H1 (cell line): ENCODE data around the gene ZBTB18. TPM values are rescaled to one million over a fixed set of nuclear protein-coding genes. Genes with fewer than 3 reads are reported as not detected.
A peak's percentile ranks its signal among the peaks of the same experiment; 100 is the strongest.

Experiments used
- CTCF ChIA-PET: fragments of 300-600 bp; sonication (Branson Sonifier 250); formaldehyde crosslinking; loops from one replicate; lab custom pipeline; 2021; ENCODE audit not compliant: partially characterized antibody; lab: Charles Lee
- POLR2A ChIA-PET: fragments of 300-600 bp; sonication (Branson Sonifier 250); formaldehyde crosslinking; loops from one replicate; lab custom pipeline; 2021; ENCODE audit warnings: inconsistent platforms; ENCODE audit not compliant: partially characterized antibody; lab: Charles Lee
- DNase-seq, 2 experiments: peaks; one replicate each; pipeline versions ENCODE4 v3.0.0 to v3.0.0-alpha.2; 2010 to 2022; ENCODE audit warnings: low spot score in 2 of 2, low read depth in 1 of 2, mixed read lengths in 1 of 2
- FAIRE-seq: peaks from 2 replicates; lab custom pipeline; 2011; peaks lifted over from hg19 to GRCh38; lab: Jason Lieb, UNC
- H2AFZ ChIP-seq: 2 replicates; pipeline ENCODE4 v1.8.1; 2012; ENCODE audit warnings: low read length, inconsistent platforms
- H2AK5ac ChIP-seq: 2 replicates; pipeline ENCODE4 v1.6.1; 2013; ENCODE audit warnings: low read depth, low read length
- H2BK120ac ChIP-seq: replicated peaks from 2 replicates; pipeline ENCODE3; 2013; ENCODE audit warnings: low read depth, low read length, inconsistent platforms
- H2BK12ac ChIP-seq: 2 replicates; pipeline ENCODE4 v1.6.1; 2013; ENCODE audit warnings: low read depth, low read length
- H2BK15ac ChIP-seq: 2 replicates; pipeline ENCODE4 v1.6.1; 2013; ENCODE audit warnings: low read length
- H2BK20ac ChIP-seq: 2 replicates; pipeline ENCODE4 v1.6.1; 2013; ENCODE audit warnings: low read length
- H2BK5ac ChIP-seq: 2 replicates; pipeline ENCODE4 v1.6.1; 2013; ENCODE audit warnings: low read depth, low read length
- H3K14ac ChIP-seq: 2 replicates; pipeline ENCODE4 v1.6.1; 2013; ENCODE audit warnings: inconsistent platforms; ENCODE audit not compliant: insufficient read length
- H3K18ac ChIP-seq: 2 replicates; pipeline ENCODE4 v1.6.1; 2013; ENCODE audit warnings: low read length; ENCODE audit errors: extremely low read depth
- H3K23ac ChIP-seq: 2 replicates; pipeline ENCODE4 v1.6.1; 2013; ENCODE audit warnings: inconsistent platforms; ENCODE audit not compliant: insufficient read length
- H3K23me2 ChIP-seq: 2 replicates; pipeline ENCODE4 v1.6.1; 2013; ENCODE audit warnings: low read depth, low read length
- H3K27ac ChIP-seq: 2 replicates; pipeline ENCODE4 v1.6.1; 2011; ENCODE audit warnings: low read depth, low read length, inconsistent platforms
- H3K27me3 ChIP-seq, 4 experiments: replicated peaks in 1 of 4; 1 replicate in 1 of 4; 2 replicates in 3 of 4; pipeline versions ENCODE4 v1.6.1 to v1.8.1; 2011 to 2013; ENCODE audit warnings: low read length in 3 of 4, mild to moderate bottlenecking in 3 of 4, inconsistent platforms in 2 of 4, mixed read lengths in 2 of 4, moderate library complexity in 1 of 4; ENCODE audit not compliant: control insufficient read depth in 3 of 4, insufficient read depth in 3 of 4; ENCODE audit errors: extremely low read depth in 1 of 4
- H3K36me3 ChIP-seq, 4 experiments: 2 replicates each; pipeline versions ENCODE4 v1.6.1 to v1.8.1; 2011 to 2013; ENCODE audit warnings: mild to moderate bottlenecking in 4 of 4, low read length in 3 of 4, moderate library complexity in 2 of 4, control low read depth in 1 of 4, inconsistent platforms in 1 of 4; ENCODE audit not compliant: insufficient read depth in 4 of 4, control insufficient read depth in 2 of 4
- H3K4ac ChIP-seq: replicated peaks from 2 replicates; pipeline ENCODE3; 2013; ENCODE audit warnings: low read length, low read depth, mixed read lengths, inconsistent platforms; ENCODE audit not compliant: insufficient read length
- H3K4me1 ChIP-seq, 4 experiments: replicated peaks in 1 of 4; 1 replicate in 1 of 4; 2 replicates in 3 of 4; pipeline versions ENCODE4 v1.6.1 to v1.8.1; 2011 to 2013; ENCODE audit warnings: low read length in 3 of 4, inconsistent platforms in 2 of 4, mixed read lengths in 1 of 4; ENCODE audit not compliant: insufficient read depth in 4 of 4, control insufficient read depth in 3 of 4
- H3K4me2 ChIP-seq, 2 experiments: 2 replicates each; pipeline versions ENCODE4 v1.6.1 to v1.8.1; 2011 to 2013; ENCODE audit warnings: low read depth in 2 of 2, low read length in 2 of 2, control low read depth in 1 of 2, inconsistent platforms in 1 of 2, mild to moderate bottlenecking in 1 of 2; ENCODE audit not compliant: insufficient read depth in 1 of 2
- H3K4me3 ChIP-seq, 4 experiments: fragments of 200-600, 300-600 bp in 1 of 4; sonication (generic), shearing (Covaris generic), sonication (Bioruptor Twin) in 1 of 4; 2 replicates each; pipeline versions ENCODE4 v1.5.1 to v1.8.1; 2011 to 2016; ENCODE audit warnings: low read length in 4 of 4, low read depth in 3 of 4, control low read depth in 2 of 4, inconsistent platforms in 2 of 4, mild to moderate bottlenecking in 2 of 4, mixed read lengths in 1 of 4, moderate library complexity in 1 of 4; ENCODE audit not compliant: insufficient read depth in 2 of 4; ENCODE audit errors: extremely low read depth in 1 of 4
- H3K56ac ChIP-seq: replicated peaks from 2 replicates; pipeline ENCODE3; 2013; ENCODE audit warnings: low read depth, mild to moderate bottlenecking, mixed read lengths, low read length, inconsistent platforms; ENCODE audit not compliant: insufficient read length
- H3K79me1 ChIP-seq: 2 replicates; pipeline ENCODE4 v1.6.1; 2013; ENCODE audit warnings: low read depth, low read length, control low read depth
- H3K79me2 ChIP-seq, 2 experiments: 2 replicates each; pipeline versions ENCODE4 v1.6.1 to v1.8.1; 2012 to 2013; ENCODE audit warnings: low read length in 2 of 2, mild to moderate bottlenecking in 2 of 2, inconsistent platforms in 1 of 2; ENCODE audit not compliant: insufficient read depth in 2 of 2, control insufficient read depth in 1 of 2
- H3K9ac ChIP-seq, 4 experiments: replicated peaks in 1 of 4; 1 replicate in 1 of 4; 2 replicates in 3 of 4; pipeline versions ENCODE4 v1.6.1 to v1.8.1; 2011 to 2013; ENCODE audit warnings: low read depth in 3 of 4, low read length in 3 of 4, control low read depth in 2 of 4, mild to moderate bottlenecking in 2 of 4, moderate library complexity in 2 of 4, inconsistent platforms in 1 of 4; ENCODE audit errors: extremely low read depth in 1 of 4
- H3K9me3 ChIP-seq, 2 experiments: 2 replicates each; pipeline versions ENCODE4 v1.6.1 to v1.8.1; 2012 to 2013; ENCODE audit warnings: mild to moderate bottlenecking in 2 of 2, moderate library complexity in 2 of 2, control low read depth in 1 of 2, inconsistent platforms in 1 of 2, low read depth in 1 of 2, low read length in 1 of 2, mixed read lengths in 1 of 2; ENCODE audit not compliant: insufficient read depth in 2 of 2
- H4K20me1 ChIP-seq, 2 experiments: replicated peaks in 1 of 2; 2 replicates each; pipeline versions ENCODE3 to v1.8.1; 2011 to 2013; ENCODE audit warnings: inconsistent platforms in 2 of 2, low read length in 2 of 2, mild to moderate bottlenecking in 1 of 2; ENCODE audit not compliant: insufficient read depth in 2 of 2, control insufficient read depth in 1 of 2
- H4K5ac ChIP-seq: 2 replicates; pipeline ENCODE4 v1.6.1; 2013; ENCODE audit warnings: low read length, low read depth, mixed read lengths, inconsistent platforms; ENCODE audit not compliant: insufficient read length
- H4K8ac ChIP-seq: 2 replicates; pipeline ENCODE4 v1.8.0; 2013; ENCODE audit warnings: mild to moderate bottlenecking, moderate library complexity, low read length, inconsistent platforms; ENCODE audit not compliant: insufficient read depth; ENCODE audit errors: extremely low read depth
- H4K91ac ChIP-seq: replicated peaks from 2 replicates; pipeline ENCODE3; 2013; ENCODE audit warnings: low read length, mixed read lengths, inconsistent platforms; ENCODE audit not compliant: insufficient read length
- HDAC2 ChIP-seq, 2 experiments: fragments of 300-600 bp in 1 of 2; sonication (generic) in 1 of 2; IDR thresholded peaks; 2 replicates each; pipeline ENCODE4 v1.6.1; 2011 to 2012; ENCODE audit warnings: low read depth in 2 of 2, low read length in 2 of 2, mild to moderate bottlenecking in 2 of 2, moderate library complexity in 2 of 2, borderline replicate concordance in 1 of 2, inconsistent platforms in 1 of 2
- JUN ChIP-seq: IDR thresholded peaks from 2 replicates; pipeline ENCODE4 v1.6.1; 2011; ENCODE audit warnings: low read depth, mild to moderate bottlenecking, improper control_type of control experiment, low read length
- KDM4A ChIP-seq: IDR thresholded peaks from one replicate; pipeline ENCODE4 v1.7.1; 2012; ENCODE audit warnings: low read depth, mild to moderate bottlenecking, moderate library complexity, low read length, inconsistent platforms; ENCODE audit not compliant: severe bottlenecking
- RBBP5 ChIP-seq: IDR thresholded peaks from 2 replicates; pipeline ENCODE4 v1.7.1; 2012; ENCODE audit warnings: low read depth, mild to moderate bottlenecking, inconsistent platforms, low read length, moderate library complexity, borderline replicate concordance
- RFX5 ChIP-seq: IDR thresholded peaks from 2 replicates; pipeline ENCODE4 v1.6.1; 2011; ENCODE audit warnings: low read depth, low read length, improper control_type of control experiment, borderline replicate concordance
- TAF1 ChIP-seq: IDR thresholded peaks from 2 replicates; pipeline ENCODE4 v1.6.1; 2011; ENCODE audit warnings: mild to moderate bottlenecking, low read depth, low read length
- WGBS, 2 experiments: shearing (Covaris generic) in 1 of 2; methylation state at CpG; one replicate each; pipeline versions ENCODE4 v1.1.6 to v1.1.7; 2013 to 2015; ENCODE audit warnings: low lambda C conversion rate in 2 of 2, mixed read lengths in 2 of 2, inconsistent platforms in 1 of 2, low coverage in 1 of 2, missing lambda C conversion rate in 1 of 2; ENCODE audit not compliant: insufficient replicate concordance in 2 of 2, insufficient coverage in 1 of 2, insufficient read length in 1 of 2; ENCODE audit errors: extremely low coverage in 1 of 2, missing lambda C conversion rate in 1 of 2; 5-methylcytosine and 5-hydroxymethylcytosine counted together
- polyA plus RNA-seq, 7 experiments: library from polyadenylated mRNA; depleted of rRNA in 3 of 7; stranded (reverse) in 5 of 7; unstranded in 2 of 7; fragments of >200 nt in 5 of 7; fragments of 200-250 nt in 2 of 7; gene quantifications; 1 replicate in 5 of 7; 2 replicates in 1 of 7; 4 replicates in 1 of 7; pipeline versions ENCODE4 v1.2.1 to v1.2.3, GENCODE V29; 2011 to 2013; ENCODE audit warnings: missing spikeins in 2 of 7, mixed read lengths in 2 of 7
- total RNA-seq: library from RNA; stranded (reverse); fragmentation: NEBNext Ultra II Directional; extraction: Animal tissue kit (Norgen Biotek cat#: 25700); gene quantifications from 2 replicates; pipeline ENCODE4 v1.2.1, GENCODE V29; 2021
- TF ChIP-seq, protein P1 (sequence below): IDR thresholded peaks from 2 replicates; pipeline ENCODE4 v1.6.1; 2011; ENCODE audit warnings: low read depth, mild to moderate bottlenecking, low read length; ENCODE audit not compliant: insufficient read depth

Gene ZBTB18
- total and polyA plus RNA-seq, 2 of the 8 experiments (the other 6 are each of a cell fraction or from before 2014, with no cell fraction given) = 8.5 to 14.4 TPM

DNA sequence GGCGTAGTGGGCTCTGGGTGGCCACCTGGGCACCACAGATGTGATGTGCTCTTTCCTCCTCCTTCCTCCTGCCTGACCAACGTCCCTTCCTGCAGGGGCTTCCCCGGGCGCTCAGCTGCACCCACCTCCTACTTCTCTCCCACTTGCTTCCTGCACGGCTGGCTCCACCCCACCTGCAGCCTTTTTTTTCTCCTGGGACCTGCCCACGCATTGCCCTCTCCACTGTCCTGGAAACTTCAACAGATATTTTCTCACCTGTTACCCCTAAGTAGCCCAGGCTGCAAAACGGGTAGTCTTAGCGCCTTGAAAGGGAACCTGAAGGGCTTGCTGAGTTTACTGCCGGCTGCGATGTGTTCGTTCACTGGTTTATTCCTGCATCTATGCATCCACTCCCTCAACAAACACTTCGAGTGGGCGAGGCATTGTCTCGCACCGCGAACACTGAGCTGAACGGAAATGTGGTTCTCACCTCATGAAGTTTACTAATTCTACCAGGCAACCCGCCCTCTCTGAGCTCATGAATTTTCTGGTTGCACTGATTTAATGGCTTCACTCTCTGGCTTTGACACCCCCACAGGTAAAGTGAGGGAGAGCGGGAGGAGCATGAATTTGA is 23.6 kb downstream of the ZBTB18 start:
- no peak overlapping the region for H3K27ac ChIP-seq
- no peak overlapping the region for H2AK5ac ChIP-seq
- TF ChIP-seq HDAC2 (IDR thresholded peaks at IDR 0.05; ENCODE audit: borderline replicate concordance in 1 of 2, low read depth in 2 of 2, low read length in 2 of 2) (no peak), JUN (no peak), RBBP5 (no peak), TAF1 (no peak), RFX5 (no peak), KDM4A (no peak)
- TF ChIP-seq, protein P1, sequence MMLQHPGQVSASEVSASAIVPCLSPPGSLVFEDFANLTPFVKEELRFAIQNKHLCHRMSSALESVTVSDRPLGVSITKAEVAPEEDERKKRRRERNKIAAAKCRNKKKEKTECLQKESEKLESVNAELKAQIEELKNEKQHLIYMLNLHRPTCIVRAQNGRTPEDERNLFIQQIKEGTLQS = no peak
- H3K18ac ChIP-seq = no peak overlapping the region
- H2BK20ac ChIP-seq = peak overlapping the region; percentile 43; the same call in 1 of the 2 replicates
- no peak overlapping the region for H3K9ac ChIP-seq
- no peak overlapping the region for H3K14ac ChIP-seq
- H3K4ac ChIP-seq = no peak overlapping the region
- H2BK15ac ChIP-seq = no peak overlapping the region
- H3K56ac ChIP-seq = no peak overlapping the region
- H2BK5ac ChIP-seq = no peak overlapping the region
- FAIRE-seq = no peak
- H4K91ac ChIP-seq = no peak overlapping the region
- 81% methylated on average over 19 of the region's 19 CpGs; no CpG with 5 or more reads in 1 of the 2 experiments for WGBS, 2 experiments
- 0 out of 2 replicates have a peak overlapping the region, but pooled peaks have one; percentile 30 for H2BK12ac ChIP-seq
- peaks cover 0 to 2% (median 0%) of the 10 kb centered on the region in 4 experiments; a peak in 1 of 7 replicates for H3K27me3 ChIP-seq
- ChIA-PET POLR2A (no interaction called here), CTCF (interaction anchor here (0.8 to 1.0 kb wide), 3 partner anchors 12 to 387 kb away, joined by 3 to 5 read pairs (median 4); no protein-coding TSS in a partner anchor)
- no peak overlapping the region for H3K23ac ChIP-seq
- no peak overlapping the region for H3K4me3 ChIP-seq
- H4K5ac ChIP-seq = no peak overlapping the region
- no peaks in the 10 kb centered on the region for H3K79me2 ChIP-seq
- H2AFZ ChIP-seq = 0 out of 2 replicates have a peak overlapping the region, but pooled peaks have one; percentile 1
- peaks cover 0 to 6% (median 4%) of the 10 kb centered on the region in 4 experiments; a peak in 5 of 7 replicates for H3K4me1 ChIP-seq
- H3K23me2 ChIP-seq = 0 out of 2 replicates have a peak, but pooled peaks cover 3% of the 10 kb centered on the region
- peak in 1 of 2 experiments; percentile 43 for DNase-seq
- H3K36me3 ChIP-seq = no peaks in the 10 kb centered on the region
- H3K4me2 ChIP-seq = peak overlapping the region in 1 of 2 experiments; percentile 41; a peak in 2 of 4 replicates
- H3K9me3 ChIP-seq = no peaks in the 10 kb centered on the region
- no peaks in the 10 kb centered on the region for H3K79me1 ChIP-seq
- H4K8ac ChIP-seq = no peak overlapping the region
- H4K20me1 ChIP-seq = no peaks in the 10 kb centered on the region
- H2BK120ac ChIP-seq = no peak overlapping the region
